Right kidney (tissue), 1 donor: ENCODE results near the gene ABHD8.

Experiments
- DNase-seq: peaks from one replicate; pipeline ENCODE4 v3.0.0-alpha.2; 2016

ABHD8 gene

DNA sequence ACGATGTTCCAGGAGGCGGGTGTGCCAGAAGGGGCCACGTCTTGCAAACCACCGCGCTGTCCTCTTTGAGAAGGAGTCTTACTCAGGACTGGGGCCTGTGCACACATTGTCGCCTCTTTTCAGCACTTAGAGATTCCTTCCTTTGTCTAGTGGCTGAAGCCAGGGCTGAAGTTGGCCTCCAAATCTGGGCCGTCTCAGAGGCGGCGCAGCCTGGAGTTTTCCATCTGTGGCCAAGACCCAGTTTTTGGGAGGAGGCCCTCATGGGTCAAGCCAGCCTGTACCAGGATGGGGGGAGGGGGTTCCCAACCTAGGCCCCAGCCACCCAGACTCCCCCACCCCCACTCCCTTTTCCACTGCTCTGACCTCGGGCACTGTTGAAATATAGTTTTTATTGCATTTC lies 19.6 kb upstream of the ABHD8 start:
- no peak for DNase-seq

DNA sequence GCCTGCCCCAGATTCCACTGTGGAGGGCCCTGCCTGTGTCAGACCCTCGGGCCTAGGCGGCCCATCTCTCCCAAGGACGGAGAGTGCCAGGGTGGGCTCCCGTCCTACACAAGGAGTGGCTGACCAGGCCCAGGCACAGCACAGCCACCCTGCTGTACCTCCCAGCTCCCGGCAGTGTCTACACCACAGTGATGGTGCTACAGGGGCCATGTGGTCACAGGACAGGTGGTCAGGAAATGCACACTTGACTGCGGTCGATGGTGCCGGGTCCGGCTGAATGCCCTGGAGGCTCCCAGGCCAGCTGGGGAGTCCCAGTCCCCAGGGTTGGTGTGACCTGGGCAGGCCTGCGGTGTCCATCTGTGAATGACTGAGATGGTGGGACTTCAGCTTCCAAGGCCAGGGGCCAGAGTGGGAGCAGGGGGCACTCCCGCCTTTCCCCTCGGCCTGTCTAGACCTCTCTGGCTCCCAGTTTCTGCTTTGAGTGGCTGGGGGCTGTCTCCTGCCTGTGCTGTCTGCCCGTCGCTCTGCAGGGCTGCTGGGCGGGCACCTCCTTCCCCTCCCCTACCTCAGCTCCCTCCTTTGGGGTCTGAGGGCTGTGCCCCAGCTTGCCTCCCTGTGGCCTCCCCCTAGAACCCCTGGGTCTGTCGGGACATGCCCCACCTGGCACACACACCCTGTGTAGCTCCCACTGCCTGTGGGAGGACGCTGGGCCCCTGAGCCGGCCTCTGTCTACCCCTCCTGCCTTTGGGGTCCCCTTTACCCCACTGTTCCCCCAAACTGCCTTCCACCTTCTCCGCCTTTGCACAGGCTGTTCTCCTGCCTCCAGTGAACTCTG lies 18.6 kb upstream of the ABHD8 start:
- no peak for DNase-seq

DNA sequence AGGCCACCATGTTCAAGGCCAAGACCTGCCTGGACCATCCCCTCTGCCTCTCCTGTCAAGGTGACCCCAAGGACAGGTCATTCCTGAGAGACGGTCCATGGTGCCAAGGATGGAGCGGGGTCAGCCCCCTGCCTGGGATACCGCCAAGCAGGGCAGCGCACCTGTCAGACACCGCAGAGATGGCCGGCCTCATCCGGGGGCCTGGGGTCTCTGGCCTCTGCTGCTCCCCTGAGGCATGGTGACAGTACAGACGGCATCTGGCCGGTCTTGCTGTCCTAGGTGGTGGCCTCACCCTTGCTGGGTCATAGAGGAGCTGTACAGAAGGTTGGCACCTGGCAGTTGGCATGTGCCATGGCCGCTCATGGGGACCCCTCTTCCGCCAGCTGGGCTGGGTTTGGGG lies 17.2 kb upstream of the ABHD8 start:
- no peak for DNase-seq

DNA sequence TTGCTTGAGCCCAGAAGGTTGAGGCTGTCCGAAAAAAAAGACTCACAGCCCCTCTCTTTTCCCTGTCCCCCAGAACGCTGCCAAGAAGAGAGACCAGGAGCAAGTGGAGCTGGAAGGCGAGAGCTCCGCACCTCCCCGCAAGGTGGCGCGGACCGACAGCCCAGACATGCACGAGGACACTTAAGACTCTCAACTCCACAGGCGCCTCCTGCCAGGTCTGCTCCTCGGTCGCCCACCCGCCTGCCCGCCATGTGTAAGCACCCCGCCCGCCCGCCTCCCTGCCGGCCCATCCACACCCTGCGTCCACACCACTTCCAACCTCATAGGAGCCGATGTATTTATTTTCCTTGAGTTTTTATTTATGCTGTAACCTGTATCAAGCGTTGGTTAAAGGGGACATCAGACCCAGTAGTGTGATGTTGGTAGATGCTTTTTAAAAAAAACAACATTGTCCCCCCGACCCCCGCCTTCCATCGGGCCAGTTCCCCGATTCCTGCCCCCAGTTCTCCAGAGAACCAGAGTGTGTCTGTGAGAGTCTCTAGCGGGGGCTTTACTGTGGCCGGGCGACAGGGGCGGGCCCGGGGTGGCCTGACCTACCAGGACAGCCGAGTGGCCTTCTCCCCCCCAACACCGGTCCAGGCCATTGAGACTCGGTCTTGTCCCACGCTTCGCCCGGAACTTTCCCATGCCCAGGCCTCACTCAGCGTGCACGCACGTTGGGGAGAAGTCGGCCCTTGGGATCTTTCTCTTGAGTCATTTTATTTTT lies 16.4 kb upstream of the ABHD8 start:
- no peak for DNase-seq

DNA sequence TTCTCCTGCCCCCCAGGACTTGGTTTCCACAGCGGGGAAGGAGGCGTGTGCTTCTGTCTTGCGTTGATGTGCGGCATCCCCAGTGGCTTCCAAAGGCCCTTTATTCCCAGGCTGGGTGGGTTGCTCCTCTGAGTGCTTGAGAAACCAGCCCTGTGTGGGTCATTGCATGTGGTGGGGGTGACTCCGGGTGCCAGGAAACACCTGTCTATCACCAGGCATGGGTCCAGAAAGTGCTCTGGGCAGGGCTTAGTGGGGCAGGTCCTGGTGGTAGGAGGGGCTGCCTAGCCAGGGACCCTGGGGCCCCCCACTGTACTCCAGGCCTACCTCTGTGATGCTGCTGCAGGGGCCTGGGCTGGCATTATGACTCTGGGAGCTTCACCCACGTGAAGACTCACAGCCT lies 15.7 kb upstream of the ABHD8 start:
- DNase-seq = no peak

DNA sequence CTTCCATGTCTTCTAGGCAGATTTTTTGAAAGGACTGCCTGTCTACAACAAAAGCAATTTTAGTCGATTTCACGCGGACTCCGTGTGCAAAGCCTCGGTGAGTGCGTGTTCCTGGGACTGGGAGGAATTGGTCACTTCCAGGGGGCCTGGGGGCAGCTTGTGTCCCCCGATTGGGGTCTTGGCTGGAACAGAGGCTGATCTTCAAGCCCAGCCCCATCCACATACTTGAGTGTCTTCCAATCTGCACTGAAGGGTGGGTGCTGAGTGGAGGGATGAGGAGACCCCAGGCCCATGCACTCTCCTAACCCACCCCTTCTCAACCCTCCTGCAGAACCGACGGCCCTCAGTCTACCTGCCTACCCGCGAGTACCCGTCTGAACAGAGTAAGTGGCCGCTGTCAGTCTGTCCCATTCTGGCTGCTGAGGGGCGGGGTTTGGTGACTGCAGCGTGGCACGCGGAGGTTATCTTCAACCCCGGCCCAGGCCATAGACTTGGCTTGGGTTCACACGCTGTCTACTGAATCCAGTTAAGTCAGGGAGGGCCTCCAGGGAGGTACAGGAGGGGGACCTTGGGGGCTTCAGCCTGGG lies 10.9 kb upstream of the ABHD8 start:
- no peak for DNase-seq

DNA sequence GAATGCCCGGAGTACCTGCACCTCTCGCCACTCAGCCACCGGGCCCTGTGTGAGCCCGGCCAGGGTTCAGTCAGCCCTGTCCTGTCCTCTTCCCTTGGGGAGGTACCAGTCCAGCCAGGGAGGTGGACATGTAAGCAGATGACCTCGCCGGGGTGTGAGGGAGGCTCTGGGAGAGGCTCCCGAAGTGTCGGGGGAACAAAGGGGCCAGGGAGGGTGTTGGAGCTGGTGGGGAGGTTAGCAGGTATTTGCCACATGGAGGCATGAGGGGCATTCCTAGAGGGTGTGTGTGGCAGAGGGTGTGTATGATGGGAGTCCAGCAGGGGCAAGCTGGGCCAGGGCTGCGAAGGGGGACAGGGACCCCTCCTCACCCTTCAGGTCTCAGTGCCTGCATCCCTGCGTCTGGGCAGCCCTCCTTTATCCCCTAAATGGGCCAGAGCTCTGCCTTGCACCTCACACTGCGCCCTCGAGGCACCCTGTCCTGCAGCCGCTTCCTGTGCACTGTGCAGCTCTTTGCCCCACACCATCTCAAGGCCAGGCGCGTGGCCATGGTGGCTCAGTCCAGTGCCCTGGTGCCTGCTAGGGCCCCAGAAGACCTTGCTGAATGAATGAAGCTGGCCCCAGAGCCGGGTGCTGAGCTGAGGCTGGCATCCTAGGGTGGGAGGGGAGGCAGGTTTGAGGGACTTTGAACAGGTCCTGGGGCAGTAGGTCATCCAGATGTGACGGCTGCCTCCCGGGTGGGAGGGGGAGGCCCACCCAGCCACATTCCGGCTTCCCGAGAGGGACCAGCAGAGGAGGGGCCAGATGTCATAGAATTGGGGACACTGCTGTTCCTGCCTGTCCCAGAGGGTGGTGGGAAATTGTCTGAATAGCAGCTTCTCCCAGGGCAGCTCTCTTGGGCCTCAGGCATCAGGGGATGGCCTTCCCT lies 9.2 kb upstream of the ABHD8 start:
- DNase-seq = no peak

DNA sequence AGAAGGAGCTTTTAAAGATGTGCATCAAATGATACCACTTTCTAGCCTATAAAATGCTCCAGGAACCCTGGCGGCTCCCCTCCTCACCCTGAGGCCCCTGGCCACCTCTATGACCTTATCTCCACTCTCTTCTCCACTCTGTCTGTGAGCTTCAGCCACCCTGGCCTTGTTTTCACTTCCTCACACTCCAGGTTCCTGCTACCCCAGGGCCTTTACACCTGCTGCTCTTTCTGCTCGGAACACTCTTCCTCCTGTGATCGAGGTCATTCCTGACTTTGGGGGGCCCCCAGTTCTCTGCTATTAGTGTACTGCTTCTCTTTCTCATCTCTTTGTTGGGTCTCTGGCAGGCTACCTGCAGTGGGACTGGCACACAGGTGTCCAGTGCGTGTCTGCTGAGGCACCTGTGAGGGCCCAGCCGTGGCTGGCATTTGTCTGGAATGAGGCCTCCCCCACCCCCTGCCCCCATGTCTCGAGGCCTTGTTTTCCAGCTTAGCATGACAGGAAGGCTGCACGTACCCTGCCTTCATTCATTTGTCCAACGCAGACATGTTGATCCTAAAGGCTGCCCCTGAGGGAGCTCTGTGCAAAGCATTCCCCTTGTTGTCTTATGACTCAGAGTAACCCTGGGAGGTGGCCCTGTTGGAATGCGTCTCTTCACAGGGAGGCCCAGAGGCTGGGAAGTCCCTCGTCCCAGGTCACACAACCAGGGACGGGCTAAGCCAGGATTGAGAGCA lies 8.4 kb upstream of the ABHD8 start:
- DNase-seq = no peak

DNA sequence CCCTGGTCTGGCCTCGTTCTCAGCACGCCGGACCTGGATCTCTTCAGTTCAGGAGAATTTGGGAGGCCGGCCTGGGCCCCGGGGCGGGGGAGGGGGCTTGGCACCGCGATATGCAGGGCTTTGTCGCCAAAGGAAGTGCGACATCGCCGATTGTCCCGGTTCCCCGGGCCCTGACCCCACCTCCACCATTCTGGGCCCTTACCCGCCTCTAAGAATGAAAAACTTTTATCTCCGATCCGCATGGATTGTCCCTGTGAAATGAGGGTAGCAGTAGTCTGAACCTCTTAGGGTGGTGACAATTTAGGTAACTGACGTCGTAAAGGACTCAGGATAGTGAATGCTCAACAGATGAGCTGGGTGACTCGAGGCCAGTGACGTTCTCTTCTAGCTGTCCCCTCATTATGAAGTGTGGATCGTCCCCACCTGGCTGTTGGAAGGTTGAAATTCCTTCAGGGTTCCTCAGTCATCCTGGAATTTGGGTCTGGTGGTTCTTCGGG lies 6.8 kb upstream of the ABHD8 start:
- no peak for DNase-seq

DNA sequence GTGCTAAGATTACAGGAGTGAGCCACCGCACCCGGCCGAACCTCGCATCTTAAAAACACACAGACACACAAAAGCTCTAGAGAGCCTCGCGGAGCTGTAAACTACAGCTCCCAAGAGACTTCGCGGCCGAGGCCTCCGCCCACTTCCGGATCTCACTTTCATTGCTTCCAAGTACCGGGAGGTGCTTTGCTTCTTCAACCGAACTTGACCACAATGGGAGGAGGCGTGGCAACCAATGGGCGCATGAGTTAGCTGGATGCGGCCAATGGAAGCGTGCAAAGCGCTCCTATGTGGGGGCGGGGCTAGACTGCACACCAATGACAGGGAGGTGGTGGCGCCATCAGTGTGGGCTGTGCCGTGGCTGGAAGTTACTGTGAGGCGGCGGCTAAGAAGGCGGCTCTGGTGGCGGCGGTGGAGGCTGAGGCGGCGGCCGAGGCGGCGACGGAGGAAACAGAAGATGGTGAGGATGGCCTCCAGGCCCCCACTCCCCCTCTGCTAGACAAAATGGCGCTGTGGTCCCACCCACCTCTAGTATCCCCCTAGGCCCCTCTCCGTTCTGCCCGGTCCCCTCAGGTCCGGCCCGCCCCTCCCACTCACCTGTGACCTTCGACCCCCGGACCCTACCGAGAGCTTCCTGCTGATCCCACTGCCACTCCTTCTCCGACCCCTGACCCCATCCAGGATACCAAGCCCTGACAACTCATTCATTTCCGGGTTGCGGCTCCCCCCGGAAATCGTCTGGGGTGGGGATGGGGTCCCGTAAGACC lies 6.2 kb upstream of the ABHD8 start, which contains the start of gene DDA1:
DDA1 (plus strand) TSS at position 366 of the 767 bp plus-strand sequence; CDS start at position 458, 92 bp downstream.
- DNase-seq = peak; percentile 79

DNA sequence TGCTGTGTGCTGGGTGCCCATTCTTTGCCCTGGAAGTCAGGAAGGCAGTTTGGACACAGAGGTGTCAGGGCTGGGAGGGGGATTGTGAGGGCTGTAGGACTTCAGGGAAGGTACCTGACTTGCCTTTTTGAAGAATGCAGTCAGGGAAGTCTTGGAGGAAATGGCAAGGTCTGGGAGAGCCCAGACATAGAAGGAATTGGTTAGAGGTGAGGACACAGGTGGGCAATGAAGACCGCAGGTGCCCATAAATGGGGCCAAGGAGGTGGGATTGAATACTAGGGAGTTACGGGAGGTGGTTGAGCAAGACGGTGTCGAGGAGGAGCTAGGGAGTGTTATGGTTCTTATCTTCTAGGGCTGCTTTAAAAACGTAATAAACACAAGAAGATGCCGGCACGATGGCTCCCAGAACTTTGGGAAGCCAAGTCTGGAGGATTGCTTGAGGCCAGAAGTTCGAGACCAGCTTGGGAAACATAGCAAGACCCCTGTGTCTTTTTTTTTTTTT lies 4.7 kb upstream of the ABHD8 start:
- DNase-seq = no peak

DNA sequence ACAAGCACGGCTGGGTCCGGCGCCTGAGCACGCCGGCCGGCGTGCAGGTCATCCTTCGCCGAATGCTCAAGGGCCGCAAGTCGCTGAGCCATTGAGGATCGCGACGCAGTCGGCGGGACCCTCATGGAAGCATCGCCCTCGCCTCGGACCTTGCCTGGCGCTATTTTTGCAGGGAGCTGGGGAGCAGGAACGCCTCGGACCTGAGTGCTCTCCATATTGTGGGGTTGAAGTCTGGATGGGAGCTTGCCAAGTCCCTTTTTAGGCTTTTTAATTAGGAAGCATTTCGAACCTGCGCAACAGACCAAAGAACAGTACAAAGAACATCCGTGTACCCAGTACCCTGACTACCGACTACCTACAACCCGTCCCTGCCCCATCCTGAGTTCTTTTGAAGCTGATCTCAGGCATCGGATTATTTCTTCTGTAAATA lies 3.1 kb upstream of the ABHD8 start:
- no peak for DNase-seq

DNA sequence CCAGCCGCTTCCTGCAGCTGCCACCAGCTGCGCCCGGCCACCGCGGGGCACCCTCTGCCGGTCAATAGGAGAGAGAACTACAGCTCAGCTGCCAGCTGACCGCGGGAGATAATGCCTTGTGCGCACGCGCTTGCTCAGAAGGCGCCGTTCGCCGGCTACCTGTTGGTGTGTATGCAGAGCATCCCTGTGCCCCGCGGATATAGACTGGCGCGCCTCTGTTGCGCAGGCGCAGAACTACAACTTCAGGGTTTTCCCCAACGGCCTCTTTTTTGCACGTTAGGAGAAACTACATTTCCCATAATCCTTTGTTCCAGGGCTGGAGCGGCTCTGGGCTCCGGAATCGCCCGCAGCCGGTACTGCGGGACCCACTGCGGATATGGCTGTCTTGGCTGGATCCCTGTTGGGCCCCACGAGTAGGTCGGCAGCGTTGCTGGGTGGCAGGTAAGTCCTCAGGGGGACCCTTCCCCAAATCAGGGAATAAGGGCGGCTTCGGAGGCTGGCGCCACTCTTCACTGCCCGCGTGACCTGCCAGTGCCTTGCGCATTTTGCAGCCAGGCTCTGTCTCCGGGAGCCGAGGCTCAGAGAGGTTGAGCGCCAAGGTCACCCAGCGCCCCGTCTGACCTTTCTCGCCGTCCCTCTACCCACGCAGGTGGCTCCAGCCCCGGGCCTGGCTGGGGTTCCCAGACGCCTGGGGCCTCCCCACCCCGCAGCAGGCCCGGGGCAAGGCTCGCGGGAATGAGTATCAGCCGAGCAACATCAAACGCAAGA lies 2.5 kb upstream of the ABHD8 start, which contains the start of gene MRPL34:
MRPL34 (plus strand) TSS at position 356 of the 768 bp plus-strand sequence; CDS start at position 377, 21 bp downstream.
- DNase-seq = peak; percentile 95

DNA sequence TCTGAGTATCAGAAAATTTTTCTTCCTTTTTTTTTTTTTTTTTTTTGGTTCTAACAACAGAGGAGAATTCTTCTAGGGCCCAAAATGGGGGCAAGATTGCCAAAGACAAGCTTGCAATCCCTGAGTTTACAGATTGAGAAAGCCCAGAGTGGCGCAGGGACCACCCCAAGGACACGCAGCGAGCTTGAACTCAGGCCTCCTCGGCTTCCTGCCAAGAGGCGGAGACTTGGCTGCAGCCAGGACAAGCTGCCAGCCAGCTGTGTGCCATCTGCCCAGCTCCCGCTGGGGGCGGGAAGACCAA lies 1.9 kb upstream of the ABHD8 start:
- DNase-seq = no peak

DNA sequence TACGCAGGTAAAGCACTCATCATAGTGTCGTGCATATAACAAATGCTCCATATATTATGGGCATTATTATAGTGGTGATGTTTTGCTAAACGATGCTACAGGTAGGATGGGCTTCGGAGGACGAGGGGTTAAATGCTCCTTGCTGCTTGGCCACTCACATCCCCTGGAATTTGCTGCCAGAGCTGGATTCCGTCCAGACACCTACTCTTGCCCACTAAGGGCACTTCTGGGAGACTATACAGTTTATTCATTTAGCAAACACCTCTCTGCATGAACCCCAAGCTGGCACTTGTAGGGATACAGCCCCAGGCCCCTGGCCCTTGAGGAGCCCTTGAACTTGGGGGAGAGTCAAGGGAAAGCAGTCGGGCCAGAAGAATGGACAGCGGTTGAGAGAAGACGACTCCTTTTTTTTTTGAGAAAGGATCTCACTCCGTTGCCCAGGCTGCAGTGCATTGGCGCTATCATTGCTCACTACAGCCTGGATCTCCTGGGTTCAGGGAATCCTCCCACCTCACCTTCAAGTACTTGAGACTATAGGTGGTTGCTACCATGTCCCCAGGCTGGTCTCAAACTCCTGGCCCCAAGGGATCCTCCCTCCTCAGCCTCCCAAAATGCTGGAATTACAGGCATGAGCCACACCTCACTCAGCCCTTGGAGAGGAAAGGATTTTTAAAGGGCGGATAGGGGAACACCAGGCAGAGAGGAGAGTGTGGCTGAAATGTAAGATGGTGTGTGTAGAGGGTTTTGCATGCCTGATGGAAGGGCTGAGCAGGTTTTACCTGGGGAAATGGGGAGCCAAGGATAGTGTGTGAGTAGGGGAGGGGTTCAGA lies 1.4 kb upstream of the ABHD8 start:
- DNase-seq = no peak

DNA sequence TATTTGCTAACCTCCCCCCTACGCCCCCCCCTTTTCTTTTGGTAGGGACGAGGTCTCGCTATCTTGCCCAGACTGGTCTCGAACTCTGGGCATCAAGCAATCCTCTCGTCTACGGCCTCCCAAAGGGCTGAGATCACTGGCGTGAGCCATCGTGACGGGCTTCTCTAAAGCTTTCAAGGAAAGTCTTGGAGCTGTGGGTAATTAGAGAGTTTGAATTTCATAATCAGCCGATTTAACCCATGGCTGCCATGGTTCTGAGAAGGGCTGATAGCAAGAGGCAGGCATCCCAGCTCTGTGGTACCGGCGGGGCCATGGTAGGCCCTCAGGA lies 679 bp upstream of the ABHD8 start:
- DNase-seq = no peak

DNA sequence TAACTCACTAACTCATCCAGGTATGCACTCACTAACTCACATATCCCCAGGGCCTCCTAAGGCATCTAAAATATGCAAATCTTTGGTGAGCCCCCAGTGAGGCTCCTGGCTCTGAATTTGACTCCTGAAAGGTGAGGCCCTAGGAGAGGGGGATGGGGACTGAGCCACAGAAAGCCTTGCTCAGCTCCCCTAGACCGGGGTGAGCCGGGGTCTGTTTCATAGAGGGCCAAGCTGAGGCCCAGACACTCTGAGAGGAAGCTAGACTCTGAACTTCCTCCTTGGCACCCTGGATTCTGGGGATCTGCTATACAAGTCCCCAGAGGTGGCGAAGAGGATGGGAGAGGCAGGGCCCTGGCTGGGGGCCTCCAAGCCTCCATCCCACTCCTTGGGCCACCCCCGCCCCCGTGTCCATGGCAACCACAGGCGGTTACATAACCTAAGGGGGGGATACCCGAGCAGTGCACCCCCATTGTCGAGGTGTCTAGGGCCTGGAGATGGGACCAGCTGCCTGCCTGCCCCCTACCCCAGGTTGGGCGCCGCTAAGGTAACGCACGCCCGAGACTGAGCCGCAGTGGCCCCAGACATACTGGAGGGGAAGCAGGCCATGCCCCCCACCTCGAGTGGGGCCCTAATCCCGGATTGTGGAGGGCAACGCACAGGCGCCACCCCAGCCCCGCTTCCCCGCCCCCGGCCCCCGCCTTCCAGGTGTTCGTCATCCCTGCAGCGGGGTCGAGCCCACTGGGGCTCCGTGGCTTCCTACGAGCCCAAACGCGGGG lies 646 bp downstream of the ABHD8 start:
- DNase-seq = no peak
